HL-60 (cell line): Measurements from ENCODE around the gene FRRS1L.

ENCODE experiments used
- GABPA ChIP-seq: IDR thresholded peaks from 2 replicates; pipeline ENCODE4 v1.6.1; 2012; ENCODE audit warnings: low read depth
- POLR2AphosphoS5 ChIP-seq: IDR thresholded peaks from 2 replicates; pipeline ENCODE4 v1.6.1; 2012; ENCODE audit warnings: low read depth
- SPI1 ChIP-seq: IDR thresholded peaks from 2 replicates; pipeline ENCODE4 v1.6.1; 2012; ENCODE audit warnings: low read depth, mild to moderate bottlenecking, borderline replicate concordance
- TF ChIP-seq, protein P1 (sequence below): IDR thresholded peaks from one replicate; pipeline ENCODE4 v1.5.1; 2011; ENCODE audit warnings: low read length, control low read depth, inconsistent platforms; ENCODE audit not compliant: insufficient read depth
- TF ChIP-seq, protein P2 (sequence below): IDR thresholded peaks from 2 replicates; pipeline ENCODE4 v1.6.1; 2012; ENCODE audit warnings: low read depth; ENCODE audit not compliant: insufficient replicate concordance

DNA sequence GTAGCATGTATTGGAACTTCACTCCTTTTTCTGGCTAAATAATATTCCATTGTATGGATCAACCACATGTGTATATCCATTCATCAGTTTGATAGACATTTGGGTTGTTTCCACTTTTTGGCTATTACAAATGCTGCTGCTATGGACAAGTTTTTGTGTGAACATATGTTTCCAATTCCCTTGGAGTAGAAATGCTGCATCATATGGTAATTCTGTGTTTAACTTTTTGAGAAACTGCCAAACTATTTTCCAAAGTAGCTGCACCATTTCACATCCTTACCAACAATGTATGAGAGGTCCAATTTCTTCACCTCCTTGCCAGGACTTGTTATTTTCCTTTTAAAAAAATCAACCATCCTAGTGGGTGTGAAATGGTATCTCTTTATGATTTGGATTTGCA, 8.4 kb downstream of the FRRS1L start:
- TF ChIP-seq, protein P1, sequence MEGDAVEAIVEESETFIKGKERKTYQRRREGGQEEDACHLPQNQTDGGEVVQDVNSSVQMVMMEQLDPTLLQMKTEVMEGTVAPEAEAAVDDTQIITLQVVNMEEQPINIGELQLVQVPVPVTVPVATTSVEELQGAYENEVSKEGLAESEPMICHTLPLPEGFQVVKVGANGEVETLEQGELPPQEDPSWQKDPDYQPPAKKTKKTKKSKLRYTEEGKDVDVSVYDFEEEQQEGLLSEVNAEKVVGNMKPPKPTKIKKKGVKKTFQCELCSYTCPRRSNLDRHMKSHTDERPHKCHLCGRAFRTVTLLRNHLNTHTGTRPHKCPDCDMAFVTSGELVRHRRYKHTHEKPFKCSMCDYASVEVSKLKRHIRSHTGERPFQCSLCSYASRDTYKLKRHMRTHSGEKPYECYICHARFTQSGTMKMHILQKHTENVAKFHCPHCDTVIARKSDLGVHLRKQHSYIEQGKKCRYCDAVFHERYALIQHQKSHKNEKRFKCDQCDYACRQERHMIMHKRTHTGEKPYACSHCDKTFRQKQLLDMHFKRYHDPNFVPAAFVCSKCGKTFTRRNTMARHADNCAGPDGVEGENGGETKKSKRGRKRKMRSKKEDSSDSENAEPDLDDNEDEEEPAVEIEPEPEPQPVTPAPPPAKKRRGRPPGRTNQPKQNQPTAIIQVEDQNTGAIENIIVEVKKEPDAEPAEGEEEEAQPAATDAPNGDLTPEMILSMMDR, result no peak
- TF ChIP-seq POLR2AphosphoS5 (no peak), GABPA (no peak), SPI1 (no peak)
- TF ChIP-seq, protein P2, sequence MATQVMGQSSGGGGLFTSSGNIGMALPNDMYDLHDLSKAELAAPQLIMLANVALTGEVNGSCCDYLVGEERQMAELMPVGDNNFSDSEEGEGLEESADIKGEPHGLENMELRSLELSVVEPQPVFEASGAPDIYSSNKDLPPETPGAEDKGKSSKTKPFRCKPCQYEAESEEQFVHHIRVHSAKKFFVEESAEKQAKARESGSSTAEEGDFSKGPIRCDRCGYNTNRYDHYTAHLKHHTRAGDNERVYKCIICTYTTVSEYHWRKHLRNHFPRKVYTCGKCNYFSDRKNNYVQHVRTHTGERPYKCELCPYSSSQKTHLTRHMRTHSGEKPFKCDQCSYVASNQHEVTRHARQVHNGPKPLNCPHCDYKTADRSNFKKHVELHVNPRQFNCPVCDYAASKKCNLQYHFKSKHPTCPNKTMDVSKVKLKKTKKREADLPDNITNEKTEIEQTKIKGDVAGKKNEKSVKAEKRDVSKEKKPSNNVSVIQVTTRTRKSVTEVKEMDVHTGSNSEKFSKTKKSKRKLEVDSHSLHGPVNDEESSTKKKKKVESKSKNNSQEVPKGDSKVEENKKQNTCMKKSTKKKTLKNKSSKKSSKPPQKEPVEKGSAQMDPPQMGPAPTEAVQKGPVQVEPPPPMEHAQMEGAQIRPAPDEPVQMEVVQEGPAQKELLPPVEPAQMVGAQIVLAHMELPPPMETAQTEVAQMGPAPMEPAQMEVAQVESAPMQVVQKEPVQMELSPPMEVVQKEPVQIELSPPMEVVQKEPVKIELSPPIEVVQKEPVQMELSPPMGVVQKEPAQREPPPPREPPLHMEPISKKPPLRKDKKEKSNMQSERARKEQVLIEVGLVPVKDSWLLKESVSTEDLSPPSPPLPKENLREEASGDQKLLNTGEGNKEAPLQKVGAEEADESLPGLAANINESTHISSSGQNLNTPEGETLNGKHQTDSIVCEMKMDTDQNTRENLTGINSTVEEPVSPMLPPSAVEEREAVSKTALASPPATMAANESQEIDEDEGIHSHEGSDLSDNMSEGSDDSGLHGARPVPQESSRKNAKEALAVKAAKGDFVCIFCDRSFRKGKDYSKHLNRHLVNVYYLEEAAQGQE, result no peak
